LNCAP (cell line): ENCODE data around the gene FAM83D.

Experiments used
- CTCF ChIP-seq: fragments of 450-650 bp; IDR thresholded peaks from 2 replicates; pipeline ENCODE4 v1.5.1; 2017; ENCODE audit warnings: mild to moderate bottlenecking

FAM83D gene

DNA sequence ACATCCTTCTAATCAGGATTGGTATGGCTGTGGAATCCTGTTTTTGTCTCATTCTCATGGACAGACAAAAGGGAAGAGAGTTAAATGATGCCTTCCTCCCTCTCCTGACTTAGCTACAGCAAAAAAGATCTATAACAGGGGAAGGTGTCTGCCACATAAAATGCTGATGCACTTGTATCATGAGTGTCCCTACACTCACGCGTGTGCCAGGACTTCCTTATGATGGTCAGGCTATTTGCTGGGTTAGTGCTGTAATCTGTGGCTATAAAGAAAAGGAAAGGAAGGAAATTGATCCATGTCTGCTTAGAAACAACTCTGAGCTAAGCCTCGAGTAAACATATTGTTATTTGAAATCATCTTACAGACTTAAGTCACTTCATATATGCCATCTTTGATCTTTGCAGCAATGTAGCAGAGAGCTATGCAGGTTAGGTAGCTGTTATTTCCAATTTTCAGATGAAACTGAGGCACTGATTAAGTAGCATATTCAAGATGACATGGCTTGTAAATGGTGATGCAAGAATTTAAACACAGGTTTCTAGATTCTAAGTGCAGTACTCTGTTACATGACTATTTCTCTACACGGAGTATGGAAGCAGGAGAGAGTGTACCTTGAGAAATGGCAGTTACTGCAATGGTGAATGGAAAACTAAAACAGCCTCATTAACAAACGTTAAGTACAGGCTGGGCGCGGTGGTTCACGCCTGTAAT lies 27.6 kb downstream of the FAM83D start:
- no peak for TF ChIP-seq CTCF

GRCh38 chr20:38957235-38957876 lies 31.1 kb downstream of the FAM83D start:
- TF ChIP-seq CTCF, result no peak

- no peak for TF ChIP-seq CTCF
These were observed 31.8 kb downstream of the FAM83D start for GRCh38 chr20:38957915-38958485.

DNA sequence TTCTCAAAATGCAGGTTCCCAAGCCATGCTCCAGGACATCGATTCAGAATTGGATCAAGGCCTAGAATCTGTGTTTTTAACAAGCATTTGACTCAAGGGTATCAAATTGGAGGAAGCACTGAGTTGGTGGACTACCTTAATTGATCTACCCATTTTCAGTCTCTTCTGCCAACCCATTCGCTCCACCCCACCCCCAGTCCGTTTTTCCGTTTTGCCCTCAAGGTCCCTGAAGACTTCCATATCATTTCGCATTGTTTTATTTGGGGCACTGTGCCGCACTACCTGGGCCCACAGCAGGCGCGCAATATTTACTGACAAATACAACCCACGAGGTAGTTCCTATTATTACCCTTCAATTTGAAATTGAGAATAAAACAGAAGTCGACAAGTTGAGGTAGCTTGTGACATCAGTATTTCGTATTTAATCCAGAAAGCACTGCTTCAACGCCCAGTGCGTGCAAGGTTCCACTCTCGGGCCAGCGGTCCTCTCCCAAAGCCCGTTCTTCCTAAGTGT lies 35.4 kb downstream of the FAM83D start:
- no peak for TF ChIP-seq CTCF

DNA sequence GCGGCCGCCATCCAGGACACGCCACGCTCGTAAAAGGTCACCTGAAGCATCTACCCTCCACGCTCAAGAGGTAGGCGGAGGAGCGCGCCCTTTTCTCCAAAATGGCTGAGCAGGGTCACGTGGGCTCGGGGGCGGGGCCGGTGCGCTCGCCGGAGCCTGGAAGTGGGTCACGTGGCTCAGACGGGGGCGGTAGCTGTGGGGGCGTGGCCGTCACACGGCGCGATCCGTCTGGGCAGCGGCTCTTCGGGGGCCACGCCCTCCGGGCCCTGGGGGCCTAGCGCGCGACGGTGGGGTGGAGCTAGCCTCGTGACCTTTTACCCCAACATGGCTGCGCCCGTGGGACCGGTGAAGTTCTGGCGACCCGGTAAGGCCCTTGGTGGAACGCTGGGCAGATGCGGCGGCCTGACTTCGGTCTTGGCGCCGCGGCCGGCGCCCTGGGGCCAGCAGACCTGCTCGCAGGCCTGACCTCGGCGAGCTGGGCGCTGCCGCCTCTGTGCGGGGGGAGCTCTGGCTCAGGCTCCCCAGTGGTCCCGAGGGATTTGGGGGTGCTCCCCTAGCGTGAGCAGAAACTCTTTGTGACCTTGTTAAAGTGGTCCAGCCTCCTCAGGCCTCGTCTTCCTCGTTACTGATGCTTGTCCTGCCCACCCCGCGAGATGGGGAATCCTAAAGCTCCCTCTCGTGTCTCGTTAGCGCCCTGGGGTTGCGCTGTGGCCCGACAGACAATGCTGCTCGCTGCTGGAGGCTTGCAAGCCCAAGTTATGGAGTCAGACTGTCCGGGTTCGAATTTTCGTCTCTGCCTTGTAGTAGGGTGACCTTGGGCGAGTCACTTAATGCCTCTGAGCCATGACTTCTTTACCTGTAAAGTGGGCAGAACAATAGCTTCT lies 36.1 kb downstream of the FAM83D start, which contains the start of gene DHX35:
Gene DHX35, plus strand, starts transcription at position 301 of the 884 bp plus-strand sequence. Its CDS starts 24 bp downstream, at position 325.
- no peak; the same call in 1 of the 2 replicates for TF ChIP-seq CTCF

DNA sequence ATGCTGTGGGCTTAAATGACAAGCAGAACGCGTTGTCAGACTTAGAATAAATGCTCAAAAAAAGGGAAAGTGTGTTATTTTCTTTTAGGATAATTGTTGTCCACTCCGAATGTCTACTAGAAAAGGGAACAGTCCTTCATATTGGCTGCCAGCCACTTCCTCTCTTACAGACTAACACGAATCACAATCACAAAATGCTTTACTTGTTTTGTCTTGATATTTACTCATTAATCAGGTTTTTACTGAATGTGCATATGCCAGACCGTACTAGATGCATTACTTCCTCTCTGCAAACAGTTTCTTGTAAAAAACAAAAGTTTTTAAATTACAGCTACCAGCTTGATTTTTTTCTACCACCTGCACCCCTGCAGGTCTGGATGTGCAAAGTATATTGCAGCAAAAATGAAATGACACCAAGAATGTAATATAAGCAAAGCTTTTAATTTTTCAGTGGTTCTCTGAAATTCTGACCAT lies 36.7 kb downstream of the FAM83D start:
- TF ChIP-seq CTCF, result no peak

GRCh38 chr20:38963745-38964144 lies 37.5 kb downstream of the FAM83D start:
- TF ChIP-seq CTCF, result no peak
